RWPE1 (cell line): Measurements from ENCODE around the gene TANC1.
A peak's percentile ranks its signal among the peaks of the same experiment; 100 is the strongest.

Source experiments
- CTCF ChIA-PET: fragments of 350-600 bp; sonication (Branson Sonifier 250); formaldehyde crosslinking; extraction: SDS; loops from one replicate; lab custom pipeline; 2021; lab: Yijun Ruan, JAX
- POLR2A ChIA-PET: fragments of 400-600 bp; formaldehyde crosslinking; extraction: SDS; loops from one replicate; lab custom pipeline; 2020; ENCODE audit warnings: antibody characterized with exemption; ENCODE audit not compliant: low non-redundant PET; lab: Yijun Ruan, JAX
- DNase-seq: peaks from one replicate; pipeline ENCODE4 v3.0.0; 2012; ENCODE audit warnings: low spot score
- H3K27ac ChIP-seq: fragments of 450-650 bp; 2 replicates; pipeline ENCODE4 v1.5.1; 2017
- CTCF ChIP-seq: fragments of 450-650 bp; conservative IDR thresholded peaks from 2 replicates; pipeline ENCODE4 v1.5.1; 2017; ENCODE audit warnings: low read depth, mild to moderate bottlenecking

TANC1 gene

GRCh38 chr2:159086342-159086741 lies 117.9 kb downstream of the TANC1 start:
- no peak for TF ChIP-seq CTCF
- no peak overlapping the region for H3K27ac ChIP-seq
- ChIA-PET POLR2A (no interaction called here), CTCF (interaction anchor here (0.6 to 0.7 kb wide), 3 partner anchors 10 to 176 kb away, joined by 4 read pairs; no protein-coding TSS in a partner anchor)
- no peak for DNase-seq

GRCh38 chr2:159086826-159087225 lies 118.4 kb downstream of the TANC1 start:
- DNase-seq: no peak
- ChIA-PET POLR2A (no interaction called here), CTCF (interaction anchor here (0.6 to 0.7 kb wide), 2 partner anchors 9 to 16 kb away, joined by 4 read pairs; no protein-coding TSS in a partner anchor)
- TF ChIP-seq CTCF: no peak
- H3K27ac ChIP-seq: no peak overlapping the region

GRCh38 chr2:159088906-159089305 lies 120.5 kb downstream of the TANC1 start:
- no peak for DNase-seq
- TF ChIP-seq CTCF: no peak
- ChIA-PET POLR2A (interaction anchor here (0.6 kb wide), 1 partner anchor 55 kb away, joined by 3 read pairs; no protein-coding TSS in a partner anchor), CTCF (interaction anchor here (0.7 to 1.6 kb wide), 2 partner anchors 30 to 66 kb away, joined by 3 read pairs; no protein-coding TSS in a partner anchor)
- H3K27ac ChIP-seq: peak overlapping the region; percentile 94

- no peak for DNase-seq
- CTCF ChIA-PET: interaction anchor here (0.5 to 1.6 kb wide), 3 partner anchors 15 to 221 kb away, joined by 3 to 5 read pairs (median 3); no protein-coding TSS in a partner anchor
- peak overlapping the region; percentile 94 for H3K27ac ChIP-seq
- POLR2A ChIA-PET: no interaction called here
- no peak for TF ChIP-seq CTCF
Measured at GRCh38 chr2:159089543-159089942, 121.1 kb downstream of the TANC1 start.

- no peak for TF ChIP-seq CTCF
- ChIA-PET CTCF (no interaction called here), POLR2A (no interaction called here)
- H3K27ac ChIP-seq: peak overlapping the region; percentile 94
- DNase-seq: peak; percentile 75
Measured at GRCh38 chr2:159090514-159091201, 122.2 kb downstream of the TANC1 start.

- H3K27ac ChIP-seq: peak overlapping the region; percentile 94
- TF ChIP-seq CTCF: no peak
- ChIA-PET CTCF (no interaction called here), POLR2A (no interaction called here)
- peak; percentile 56 for DNase-seq
Measured at GRCh38 chr2:159091381-159091780, 122.9 kb downstream of the TANC1 start.
